ENCODE results near the gene POP4.

DNA sequence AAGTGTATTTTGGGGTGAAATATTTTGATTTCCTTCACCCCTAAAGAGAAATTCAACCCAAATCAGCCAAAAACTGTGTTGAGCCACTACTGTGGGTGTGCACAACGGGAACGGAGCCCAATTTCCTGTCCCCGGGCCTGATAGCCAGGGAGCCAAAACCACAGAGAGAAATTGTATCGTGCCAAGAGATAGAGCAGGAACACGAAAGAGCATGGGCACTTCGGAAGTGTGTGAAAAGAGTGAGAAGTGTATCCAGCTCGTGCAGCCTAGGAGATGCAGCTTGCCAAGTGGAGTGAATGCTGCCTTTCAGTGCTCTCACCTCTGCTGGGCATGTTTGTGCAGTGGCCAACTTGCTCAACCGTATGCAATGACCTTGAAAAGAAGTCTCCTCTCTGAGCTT lies 39.8 kb downstream of the POP4 start:
- TF ChIP-seq, protein P1, sequence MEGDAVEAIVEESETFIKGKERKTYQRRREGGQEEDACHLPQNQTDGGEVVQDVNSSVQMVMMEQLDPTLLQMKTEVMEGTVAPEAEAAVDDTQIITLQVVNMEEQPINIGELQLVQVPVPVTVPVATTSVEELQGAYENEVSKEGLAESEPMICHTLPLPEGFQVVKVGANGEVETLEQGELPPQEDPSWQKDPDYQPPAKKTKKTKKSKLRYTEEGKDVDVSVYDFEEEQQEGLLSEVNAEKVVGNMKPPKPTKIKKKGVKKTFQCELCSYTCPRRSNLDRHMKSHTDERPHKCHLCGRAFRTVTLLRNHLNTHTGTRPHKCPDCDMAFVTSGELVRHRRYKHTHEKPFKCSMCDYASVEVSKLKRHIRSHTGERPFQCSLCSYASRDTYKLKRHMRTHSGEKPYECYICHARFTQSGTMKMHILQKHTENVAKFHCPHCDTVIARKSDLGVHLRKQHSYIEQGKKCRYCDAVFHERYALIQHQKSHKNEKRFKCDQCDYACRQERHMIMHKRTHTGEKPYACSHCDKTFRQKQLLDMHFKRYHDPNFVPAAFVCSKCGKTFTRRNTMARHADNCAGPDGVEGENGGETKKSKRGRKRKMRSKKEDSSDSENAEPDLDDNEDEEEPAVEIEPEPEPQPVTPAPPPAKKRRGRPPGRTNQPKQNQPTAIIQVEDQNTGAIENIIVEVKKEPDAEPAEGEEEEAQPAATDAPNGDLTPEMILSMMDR (IDR thresholded peaks at IDR 0.05; ENCODE audit: low read length), result no peak
- TF ChIP-seq EZH2 (optimal IDR thresholded peaks at IDR 0.05; ENCODE audit: low read depth, low read length) (no peak), EZH2phosphoT487 (IDR thresholded peaks at IDR 0.05; ENCODE audit: low read length) (no peak)

Measured in MM.1S (cell line).